Stimulated activated CD8-positive, alpha-beta memory T cell treated with anti-CD3 and anti-CD28 coated beads, Interleukin-2, amount 100 ng/mL, for 48 hours (primary cell): ENCODE results near the gene SEL1L2.

Experiments
- DNase-seq, 2 donors: peaks; one replicate each; pipeline ENCODE4 v3.0.0-alpha.2; 2020; ENCODE audit warnings: low read depth in 2 of 2

The SEL1L2 gene

GRCh38 chr20:13928901-13929300 lies 61.5 kb downstream of the SEL1L2 start:
- no peak for DNase-seq

GRCh38 chr20:13927171-13927570 lies 63.2 kb downstream of the SEL1L2 start:
- DNase-seq = no peak

- no peak for DNase-seq
Observed at GRCh38 chr20:13922241-13922640, 68.2 kb downstream of the SEL1L2 start.

GRCh38 chr20:13915284-13915683 lies 75.1 kb downstream of the SEL1L2 start:
- no peak for DNase-seq

GRCh38 chr20:13913572-13913971 lies 76.8 kb downstream of the SEL1L2 start:
- no peak for DNase-seq

GRCh38 chr20:13913131-13913530 lies 77.3 kb downstream of the SEL1L2 start:
- no peak for DNase-seq

GRCh38 chr20:13910492-13910891 lies 79.9 kb downstream of the SEL1L2 start:
- DNase-seq = no peak

GRCh38 chr20:13909067-13909466 lies 81.3 kb downstream of the SEL1L2 start:
- no peak for DNase-seq

GRCh38 chr20:13904766-13905165 lies 85.6 kb downstream of the SEL1L2 start:
- DNase-seq = no peak

- no peak for DNase-seq
Observed at GRCh38 chr20:13900496-13900895, 89.9 kb downstream of the SEL1L2 start.

- DNase-seq = no peak
Observed at GRCh38 chr20:13898012-13898612, 92.3 kb downstream of the SEL1L2 start.

GRCh38 chr20:13891575-13891974 lies 98.8 kb downstream of the SEL1L2 start:
- DNase-seq = no peak

- DNase-seq = no peak
Observed at GRCh38 chr20:13884803-13885202, 105.6 kb downstream of the SEL1L2 start.

- no peak for DNase-seq
Observed at GRCh38 chr20:13883425-13883824, 107.0 kb downstream of the SEL1L2 start.

- no peak for DNase-seq
Observed at GRCh38 chr20:13878566-13878965, 111.8 kb downstream of the SEL1L2 start.

- DNase-seq = no peak
Observed at GRCh38 chr20:13877793-13878192, 112.6 kb downstream of the SEL1L2 start.

GRCh38 chr20:13875265-13875811 lies 115.1 kb downstream of the SEL1L2 start:
- no peak for DNase-seq

- DNase-seq = no peak
Observed at GRCh38 chr20:13874394-13875157, 115.8 kb downstream of the SEL1L2 start.

- no peak for DNase-seq
Observed at GRCh38 chr20:13873831-13874230, 116.6 kb downstream of the SEL1L2 start.

- no peak for DNase-seq
Observed at GRCh38 chr20:13870170-13870748, 120.2 kb downstream of the SEL1L2 start.

- no peak for DNase-seq
Observed at GRCh38 chr20:13868331-13868730, 122.1 kb downstream of the SEL1L2 start.

GRCh38 chr20:13865791-13866351 lies 124.5 kb downstream of the SEL1L2 start:
- DNase-seq = no peak

GRCh38 chr20:13865156-13865555 lies 125.3 kb downstream of the SEL1L2 start:
- DNase-seq = no peak
